Measurements from ENCODE around the gene SLC22A5.

SLC22A5 gene

GRCh38 chr5:132417461-132417860 is 48.0 kb downstream of the SLC22A5 start:
- Mint-ChIP-seq H3K36me3 (ENCODE audit: low read depth) (no peaks in the 10 kb centered on the region), H3K27me3 (ENCODE audit: low read depth) (peaks cover 3% of the 10 kb centered on the region), H3K27ac (peak overlapping the region in 1 of 3 experiments; percentile 84), H3K4me1 (peaks cover 38% of the 10 kb centered on the region), H3K4me3 (no peak overlapping the region), H3K9me3 (no peaks in the 10 kb centered on the region)
- no peak for TF ChIP-seq CTCF (IDR thresholded peaks at IDR 0.05; ENCODE audit: unreplicated experiment in 3 of 3)

- H3K9me3 Mint-ChIP-seq = no peaks in the 10 kb centered on the region
- no peaks in the 10 kb centered on the region for H3K36me3 Mint-ChIP-seq (ENCODE audit: low read depth)
- H3K27ac Mint-ChIP-seq = peak overlapping the region in 1 of 3 experiments; percentile 84
- H3K4me3 Mint-ChIP-seq = no peak overlapping the region
- peaks cover 3% of the 10 kb centered on the region for H3K27me3 Mint-ChIP-seq (ENCODE audit: low read depth)
- no peak for TF ChIP-seq CTCF (IDR thresholded peaks at IDR 0.05; ENCODE audit: unreplicated experiment in 3 of 3)
- peaks cover 36% of the 10 kb centered on the region for H3K4me1 Mint-ChIP-seq
These were observed 48.5 kb downstream of the SLC22A5 start for GRCh38 chr5:132417889-132418485.

- TF ChIP-seq CTCF (IDR thresholded peaks at IDR 0.05; ENCODE audit: unreplicated experiment in 3 of 3) = no peak
- peaks cover 3% of the 10 kb centered on the region for H3K27me3 Mint-ChIP-seq (ENCODE audit: low read depth)
- no peaks in the 10 kb centered on the region for H3K36me3 Mint-ChIP-seq (ENCODE audit: low read depth)
- peak overlapping the region in 2 of 3 experiments; percentile 84 to 92 for H3K27ac Mint-ChIP-seq
- H3K9me3 Mint-ChIP-seq = no peaks in the 10 kb centered on the region
- no peak overlapping the region for H3K4me3 Mint-ChIP-seq
- H3K4me1 Mint-ChIP-seq = peaks cover 36% of the 10 kb centered on the region
These were observed 49.4 kb downstream of the SLC22A5 start for GRCh38 chr5:132418881-132419280.

DNA sequence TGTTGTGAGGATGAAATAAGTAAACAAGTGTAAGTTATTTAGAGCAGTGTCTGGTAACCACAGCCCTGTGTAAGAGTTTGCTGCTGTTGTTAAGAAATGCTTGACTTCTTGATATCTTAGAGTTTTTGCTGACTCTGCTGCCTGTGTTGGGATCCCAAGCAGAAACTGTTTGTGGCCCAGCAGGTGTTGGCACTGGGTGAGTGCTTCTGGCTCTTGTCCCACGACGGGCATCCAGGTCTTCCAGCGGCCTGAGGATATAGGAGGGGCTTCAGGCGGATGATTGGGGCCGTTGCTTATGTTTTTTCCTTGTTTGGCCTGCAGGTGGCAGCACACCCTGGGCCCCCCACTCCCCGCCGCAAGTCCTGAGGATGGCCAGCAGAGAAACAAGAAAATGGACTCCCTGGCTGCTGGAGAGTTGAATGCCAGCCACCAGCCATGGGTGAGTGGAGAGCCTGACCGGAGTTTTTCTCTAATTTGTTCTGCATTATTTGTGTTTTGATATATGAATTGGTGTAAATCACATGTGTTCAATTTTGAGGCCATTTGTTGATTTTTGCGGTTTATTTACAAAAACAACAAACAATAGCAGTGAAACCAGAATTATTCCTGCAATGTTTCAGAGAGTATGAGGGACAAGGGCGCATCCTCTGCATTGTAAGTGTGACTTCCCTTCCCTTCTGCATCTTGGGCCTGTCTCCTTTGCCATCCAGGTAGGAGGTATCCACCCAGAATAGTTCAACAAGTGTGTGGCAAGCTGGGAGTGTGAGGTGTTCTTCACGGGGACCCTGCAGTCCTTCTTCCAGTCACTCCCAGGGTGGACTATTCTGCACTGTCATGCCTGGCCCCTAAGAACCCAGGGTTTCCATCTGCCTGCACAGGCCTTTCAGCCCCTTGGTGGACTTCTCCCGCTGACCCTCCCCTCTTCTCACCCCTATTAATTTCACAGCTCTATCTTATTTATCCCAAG is 50.3 kb downstream of the SLC22A5 start:
- Mint-ChIP-seq H3K27me3 (ENCODE audit: low read depth) (peaks cover 3% of the 10 kb centered on the region), H3K9me3 (no peaks in the 10 kb centered on the region), H3K36me3 (ENCODE audit: low read depth) (no peaks in the 10 kb centered on the region), H3K4me3 (peak overlapping the region in 2 of 3 experiments; percentile 35 to 69), H3K4me1 (peaks cover 30% of the 10 kb centered on the region), H3K27ac (peak overlapping the region; percentile 65 to 92 (median 84))
- peak; percentile 87 to 92 (median 91) for TF ChIP-seq CTCF (IDR thresholded peaks at IDR 0.05; ENCODE audit: unreplicated experiment in 3 of 3)

- Mint-ChIP-seq H3K4me3 (no peak overlapping the region), H3K27me3 (ENCODE audit: low read depth) (peaks cover 3% of the 10 kb centered on the region), H3K9me3 (no peaks in the 10 kb centered on the region), H3K4me1 (peaks cover 30% of the 10 kb centered on the region), H3K27ac (peak overlapping the region; percentile 53 to 84 (median 65)), H3K36me3 (ENCODE audit: low read depth) (no peaks in the 10 kb centered on the region)
- no peak for TF ChIP-seq CTCF (IDR thresholded peaks at IDR 0.05; ENCODE audit: unreplicated experiment in 3 of 3)
These were observed 51.3 kb downstream of the SLC22A5 start for GRCh38 chr5:132420706-132421272.

Measured in nephron (organoid).